ENCODE results near the gene BICDL1.
"Not testable (repeated sequence)": the region's sequence is repeated elsewhere in the genome, so short reads cannot be mapped to it uniquely, and the experiment has no call there.

BICDL1 gene

DNA sequence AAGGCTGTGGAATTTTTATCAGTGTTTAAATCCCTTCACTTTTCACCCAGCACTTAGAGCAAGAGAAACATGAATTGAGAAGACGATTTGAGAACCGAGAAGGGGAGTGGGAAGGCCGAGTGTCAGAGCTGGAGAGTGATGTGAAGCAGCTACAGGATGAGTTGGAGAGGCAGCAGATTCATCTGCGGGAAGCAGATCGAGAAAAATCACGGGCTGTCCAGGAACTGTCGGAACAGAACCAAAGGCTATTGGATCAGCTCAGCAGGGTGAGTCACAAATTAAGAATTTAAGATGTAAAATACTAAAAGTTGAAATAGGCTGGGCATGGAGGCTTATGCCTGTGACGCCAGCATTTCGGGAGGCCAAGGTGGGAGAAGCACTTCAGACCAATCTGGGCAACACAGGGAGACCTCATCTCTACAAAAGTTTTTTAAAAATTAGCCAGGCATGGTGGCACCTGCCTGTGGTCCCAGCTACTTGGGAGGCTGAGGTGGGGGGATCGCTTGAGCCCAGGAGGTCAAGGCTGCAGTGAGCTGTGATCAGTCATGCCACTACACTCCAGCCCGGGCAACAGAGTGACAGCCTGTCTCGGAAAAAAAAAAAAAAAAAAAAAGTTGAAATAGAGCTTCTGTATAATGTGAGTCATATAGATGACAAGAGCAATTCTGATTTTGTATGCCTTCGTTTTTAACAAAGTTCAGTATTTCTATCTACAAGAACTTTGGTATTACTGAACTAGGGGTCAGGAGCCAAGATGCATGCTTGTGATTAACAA is 9.6 kb downstream of the BICDL1 start:
- Histone ChIP-seq H3K36me3 (ENCODE audit: control insufficient read depth, insufficient read depth, low read length) (peaks cover 24% of the 10 kb centered on the region), H3K27me3 (replicated peaks; ENCODE audit: control insufficient read depth, insufficient read depth, low read length, poor library complexity, severe bottlenecking) (no peaks in the 10 kb centered on the region), H3K4me1 (ENCODE audit: control insufficient read depth, insufficient read depth, low read length, poor library complexity, severe bottlenecking) (no peaks in the 10 kb centered on the region), H3K9me3 (ENCODE audit: control insufficient read depth, low read length) (no peaks in the 10 kb centered on the region), H3K27ac (ENCODE audit: insufficient read depth, low read length, poor library complexity, severe bottlenecking) (no peak overlapping the region), H3K4me3 (ENCODE audit: insufficient read depth, low read depth, low read length, poor library complexity, severe bottlenecking) (no peak overlapping the region)
- DNase-seq = no peak

DNA sequence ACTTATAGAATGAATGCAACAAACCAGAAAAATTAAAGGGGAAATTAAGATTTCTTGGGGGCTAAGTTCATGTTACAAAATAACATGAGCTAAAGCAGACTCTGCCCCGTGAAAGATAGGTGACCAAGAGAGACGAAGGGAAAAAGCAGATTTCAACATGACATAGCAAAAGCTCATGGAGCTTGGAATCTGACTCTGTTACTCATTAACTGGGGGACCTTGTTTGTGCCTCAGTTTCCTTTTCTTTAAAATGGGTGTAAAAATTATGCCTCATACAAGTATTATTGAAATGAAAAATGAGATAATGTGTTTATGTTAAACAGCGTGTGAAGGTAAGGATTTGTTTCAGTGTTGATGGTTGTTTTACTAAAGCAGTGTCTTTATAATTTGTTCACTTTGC is 11.5 kb downstream of the BICDL1 start:
- H3K27me3 ChIP-seq (replicated peaks; ENCODE audit: control insufficient read depth, insufficient read depth, low read length, poor library complexity, severe bottlenecking) = no peaks in the 10 kb centered on the region
- H3K4me1 ChIP-seq (ENCODE audit: control insufficient read depth, insufficient read depth, low read length, poor library complexity, severe bottlenecking) = no peaks in the 10 kb centered on the region
- no peaks in the 10 kb centered on the region for H3K9me3 ChIP-seq (ENCODE audit: control insufficient read depth, low read length)
- no peak overlapping the region for H3K27ac ChIP-seq (ENCODE audit: insufficient read depth, low read length, poor library complexity, severe bottlenecking)
- H3K4me3 ChIP-seq (ENCODE audit: insufficient read depth, low read depth, low read length, poor library complexity, severe bottlenecking) = no peak overlapping the region
- DNase-seq = no peak
- peaks cover 24% of the 10 kb centered on the region for H3K36me3 ChIP-seq (ENCODE audit: control insufficient read depth, insufficient read depth, low read length)

DNA sequence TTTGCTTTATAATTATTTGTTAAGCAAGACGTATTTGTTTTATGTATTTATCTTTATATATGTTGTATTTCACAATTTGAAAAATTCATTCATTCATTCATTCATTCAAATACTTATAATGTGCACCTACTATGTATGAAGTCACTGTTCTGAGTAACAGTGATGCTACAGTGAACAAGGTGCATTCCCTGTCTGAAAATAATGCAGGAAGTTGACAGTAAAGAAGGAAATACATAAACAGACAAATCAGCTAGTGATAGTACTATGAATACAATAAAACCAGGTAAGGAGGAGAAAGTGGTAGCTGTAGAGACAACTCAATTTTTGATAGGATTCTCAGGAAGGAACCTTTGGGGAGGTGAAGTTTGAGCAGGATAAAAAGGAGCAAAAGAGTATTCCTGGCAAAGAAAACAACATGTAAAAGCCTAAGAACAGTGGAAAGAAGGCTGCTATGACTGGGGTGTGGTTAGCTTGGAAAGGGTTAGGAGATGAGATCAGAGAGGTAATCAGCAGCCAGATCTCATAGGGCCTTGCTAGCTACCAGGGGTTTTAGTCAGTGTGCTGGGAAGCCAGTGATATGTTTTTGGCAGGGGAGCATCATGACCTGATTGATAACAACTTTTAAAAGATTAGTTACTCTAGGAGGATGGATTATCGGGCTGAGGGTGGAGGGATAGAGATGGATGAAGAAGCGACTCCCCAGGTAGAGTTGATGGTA is 17.4 kb downstream of the BICDL1 start:
- Histone ChIP-seq H3K36me3 (ENCODE audit: control insufficient read depth, insufficient read depth, low read length) (peaks cover 4% of the 10 kb centered on the region), H3K4me1 (ENCODE audit: control insufficient read depth, insufficient read depth, low read length, poor library complexity, severe bottlenecking) (peaks cover 26% of the 10 kb centered on the region), H3K27me3 (replicated peaks; ENCODE audit: control insufficient read depth, insufficient read depth, low read length, poor library complexity, severe bottlenecking) (no peaks in the 10 kb centered on the region), H3K9me3 (ENCODE audit: control insufficient read depth, low read length) (no peaks in the 10 kb centered on the region), H3K27ac (ENCODE audit: insufficient read depth, low read length, poor library complexity, severe bottlenecking) (peak overlapping the region; percentile 79), H3K4me3 (ENCODE audit: insufficient read depth, low read depth, low read length, poor library complexity, severe bottlenecking) (no peak overlapping the region)
- peak in 2 of 3 donors; percentile 5 to 24 for DNase-seq

DNA sequence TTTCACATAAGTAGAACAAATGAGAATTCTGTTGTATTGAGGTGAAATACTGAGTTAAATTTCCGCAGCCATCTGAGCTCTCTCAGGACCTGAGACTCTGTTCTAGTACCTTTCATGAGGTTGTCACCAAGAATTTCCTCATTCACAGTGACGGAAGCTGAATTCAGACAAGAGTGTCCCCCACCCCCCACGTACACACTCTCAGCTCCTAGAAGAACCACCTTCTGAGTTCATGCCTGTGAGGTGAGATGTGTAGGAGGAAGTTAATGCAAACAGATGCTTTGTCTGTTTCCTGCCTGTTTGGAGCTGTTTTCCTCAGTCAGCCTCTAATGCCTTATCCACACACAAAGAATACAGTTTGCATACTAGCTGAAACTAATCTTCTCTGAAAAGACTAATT is 18.2 kb downstream of the BICDL1 start:
- Histone ChIP-seq H3K27me3 (replicated peaks; ENCODE audit: control insufficient read depth, insufficient read depth, low read length, poor library complexity, severe bottlenecking) (no peaks in the 10 kb centered on the region), H3K27ac (ENCODE audit: insufficient read depth, low read length, poor library complexity, severe bottlenecking) (peak overlapping the region; percentile 79), H3K36me3 (ENCODE audit: control insufficient read depth, insufficient read depth, low read length) (no peaks in the 10 kb centered on the region), H3K9me3 (ENCODE audit: control insufficient read depth, low read length) (no peaks in the 10 kb centered on the region), H3K4me1 (ENCODE audit: control insufficient read depth, insufficient read depth, low read length, poor library complexity, severe bottlenecking) (peaks cover 32% of the 10 kb centered on the region), H3K4me3 (ENCODE audit: insufficient read depth, low read depth, low read length, poor library complexity, severe bottlenecking) (no peak overlapping the region)
- DNase-seq = peak; percentile 41 to 68 (median 53)

DNA sequence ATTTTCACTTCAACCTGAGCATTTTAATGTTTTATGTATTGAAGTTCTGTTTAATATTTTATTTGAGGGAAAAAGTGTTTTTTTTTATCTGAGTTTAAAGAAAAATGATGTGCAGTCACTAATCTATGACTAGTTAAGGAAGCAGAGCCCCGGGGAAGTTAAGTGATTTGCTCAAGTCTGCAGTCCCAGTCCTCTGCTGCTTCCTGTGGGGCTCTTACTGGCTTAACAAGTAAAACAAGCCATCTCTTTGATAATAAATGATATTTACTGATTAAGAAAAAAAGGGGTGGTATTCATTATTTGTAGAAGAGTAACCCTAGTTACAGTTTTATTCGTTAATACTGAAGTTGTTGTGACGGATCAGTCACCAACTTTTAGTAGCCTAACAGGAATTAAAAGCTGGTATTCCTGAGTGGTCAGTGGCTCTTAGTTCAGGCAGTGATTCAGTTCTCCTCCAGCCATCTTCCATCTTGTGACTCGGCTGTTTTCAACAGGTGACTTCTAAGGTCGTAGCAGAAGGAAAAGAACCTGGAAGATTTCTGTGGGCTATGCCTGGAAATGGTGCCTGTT is 21.7 kb downstream of the BICDL1 start:
- H3K27ac ChIP-seq (ENCODE audit: insufficient read depth, low read length, poor library complexity, severe bottlenecking) = peak overlapping the region; percentile 91
- no peak for DNase-seq

DNA sequence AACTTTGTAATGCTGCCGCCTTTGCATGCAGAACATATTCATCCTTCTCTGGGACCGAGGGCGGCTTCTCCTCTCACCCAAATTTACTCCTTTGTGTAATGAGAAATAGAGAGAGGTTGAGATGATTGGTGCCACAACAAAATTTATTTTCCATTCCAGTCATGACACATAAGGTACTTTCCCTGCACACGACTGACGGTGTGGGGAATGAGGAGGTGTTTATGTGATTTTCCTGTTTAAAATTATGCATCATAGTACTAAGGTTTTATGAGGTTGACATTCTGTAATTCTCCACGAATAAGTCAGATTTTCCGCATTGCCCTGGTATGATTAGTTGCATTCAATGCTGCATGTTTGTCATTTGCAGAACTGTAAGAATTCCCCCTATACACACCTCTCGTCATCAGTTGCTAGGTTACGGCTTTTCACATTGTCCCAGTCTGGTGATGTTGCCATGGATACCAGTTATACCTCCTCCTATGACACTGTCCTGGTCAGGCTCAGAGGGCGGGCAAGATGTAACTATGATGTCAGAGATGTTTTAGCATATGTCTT is 23.1 kb downstream of the BICDL1 start:
- Histone ChIP-seq H3K27me3 (replicated peaks; ENCODE audit: control insufficient read depth, insufficient read depth, low read length, poor library complexity, severe bottlenecking) (no peaks in the 10 kb centered on the region), H3K27ac (ENCODE audit: insufficient read depth, low read length, poor library complexity, severe bottlenecking) (peak overlapping the region; percentile 91)
- DNase-seq = peak; percentile 77 to 83 (median 78)

More for the DNA sequence above, 21.7 kb downstream of the BICDL1 start:
- no peaks in the 10 kb centered on the region for H3K36me3 ChIP-seq (ENCODE audit: control insufficient read depth, insufficient read depth, low read length)
- peaks cover 63% of the 10 kb centered on the region for H3K4me1 ChIP-seq (ENCODE audit: control insufficient read depth, insufficient read depth, low read length, poor library complexity, severe bottlenecking)
- no peaks in the 10 kb centered on the region for H3K27me3 ChIP-seq (replicated peaks; ENCODE audit: control insufficient read depth, insufficient read depth, low read length, poor library complexity, severe bottlenecking)
- no peaks in the 10 kb centered on the region for H3K9me3 ChIP-seq (ENCODE audit: control insufficient read depth, low read length)
- no peak overlapping the region for H3K4me3 ChIP-seq (ENCODE audit: insufficient read depth, low read depth, low read length, poor library complexity, severe bottlenecking)

DNA sequence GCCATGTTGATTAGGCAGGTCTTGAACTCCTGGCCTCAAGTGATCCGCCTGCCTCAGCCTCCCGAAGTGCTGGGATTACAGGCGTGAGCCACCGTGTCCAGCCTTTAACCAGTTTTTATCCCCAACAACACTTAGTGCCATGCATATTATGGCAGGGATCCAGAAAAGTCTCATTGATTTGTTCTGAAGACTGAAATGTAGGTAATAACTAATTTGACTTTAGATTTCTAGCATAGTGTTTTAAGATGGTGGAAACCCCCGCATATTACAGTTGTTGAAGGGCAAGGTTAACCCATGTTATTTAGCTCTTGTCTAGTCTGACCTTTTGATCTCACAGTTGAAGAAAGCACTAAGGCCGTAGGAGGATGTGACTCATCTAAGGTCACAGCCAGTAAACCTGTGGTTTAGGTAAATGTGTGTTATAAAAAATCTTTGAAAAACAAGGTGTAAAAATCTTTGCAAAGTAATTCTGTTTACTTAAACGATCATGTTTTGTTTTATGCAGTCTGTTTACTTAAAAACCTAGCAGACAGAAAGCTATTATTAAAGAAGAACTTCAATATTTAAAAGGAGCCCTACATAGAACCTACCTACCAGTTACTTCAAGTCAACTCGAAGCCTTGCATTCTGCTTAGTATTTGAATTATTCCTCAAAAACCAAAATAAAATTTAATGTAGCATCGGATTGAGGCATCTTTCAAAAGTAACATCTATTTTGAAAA is 24.8 kb downstream of the BICDL1 start:
- DNase-seq = peak; percentile 41 to 61 (median 49)
- Histone ChIP-seq H3K4me1 (ENCODE audit: control insufficient read depth, insufficient read depth, low read length, poor library complexity, severe bottlenecking) (peaks cover 50% of the 10 kb centered on the region), H3K4me3 (ENCODE audit: insufficient read depth, low read depth, low read length, poor library complexity, severe bottlenecking) (no peak overlapping the region), H3K27me3 (replicated peaks; ENCODE audit: control insufficient read depth, insufficient read depth, low read length, poor library complexity, severe bottlenecking) (no peaks in the 10 kb centered on the region), H3K9me3 (ENCODE audit: control insufficient read depth, low read length) (no peaks in the 10 kb centered on the region), H3K36me3 (ENCODE audit: control insufficient read depth, insufficient read depth, low read length) (no peaks in the 10 kb centered on the region), H3K27ac (ENCODE audit: insufficient read depth, low read length, poor library complexity, severe bottlenecking) (peak overlapping the region; percentile 91)

More for the DNA sequence above, 23.1 kb downstream of the BICDL1 start:
- Histone ChIP-seq H3K36me3 (ENCODE audit: control insufficient read depth, insufficient read depth, low read length) (no peaks in the 10 kb centered on the region), H3K4me1 (ENCODE audit: control insufficient read depth, insufficient read depth, low read length, poor library complexity, severe bottlenecking) (peaks cover 58% of the 10 kb centered on the region), H3K9me3 (ENCODE audit: control insufficient read depth, low read length) (no peaks in the 10 kb centered on the region), H3K4me3 (ENCODE audit: insufficient read depth, low read depth, low read length, poor library complexity, severe bottlenecking) (no peak overlapping the region)

DNA sequence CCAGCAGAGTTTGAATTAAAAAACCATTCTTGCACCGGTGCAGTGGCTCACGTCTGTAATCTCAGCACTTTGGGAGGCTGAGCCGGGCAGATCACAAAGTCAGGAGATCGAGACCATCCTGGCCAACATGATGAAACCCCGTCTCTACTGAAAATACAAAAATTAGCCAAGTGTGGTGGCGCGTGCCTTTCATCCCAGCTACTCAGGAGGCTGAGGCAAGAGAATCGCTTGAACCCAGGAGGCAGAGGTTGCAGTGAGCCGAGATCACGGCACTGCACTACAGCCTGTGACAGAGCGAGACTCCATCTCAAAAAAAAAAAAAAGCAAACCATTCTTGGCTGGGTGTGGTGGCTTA is 25.3 kb downstream of the BICDL1 start:
- not testable (repeated sequence) for H3K4me3 ChIP-seq (ENCODE audit: insufficient read depth, low read depth, low read length, poor library complexity, severe bottlenecking); DNase-seq; H3K36me3 ChIP-seq (ENCODE audit: control insufficient read depth, insufficient read depth, low read length); H3K27me3 ChIP-seq (replicated peaks; ENCODE audit: control insufficient read depth, insufficient read depth, low read length, poor library complexity, severe bottlenecking); H3K9me3 ChIP-seq (ENCODE audit: control insufficient read depth, low read length)
- H3K27ac ChIP-seq (ENCODE audit: insufficient read depth, low read length, poor library complexity, severe bottlenecking) = peak overlapping the region; percentile 91
- peaks cover 50% of the 10 kb centered on the region for H3K4me1 ChIP-seq (ENCODE audit: control insufficient read depth, insufficient read depth, low read length, poor library complexity, severe bottlenecking)

DNA sequence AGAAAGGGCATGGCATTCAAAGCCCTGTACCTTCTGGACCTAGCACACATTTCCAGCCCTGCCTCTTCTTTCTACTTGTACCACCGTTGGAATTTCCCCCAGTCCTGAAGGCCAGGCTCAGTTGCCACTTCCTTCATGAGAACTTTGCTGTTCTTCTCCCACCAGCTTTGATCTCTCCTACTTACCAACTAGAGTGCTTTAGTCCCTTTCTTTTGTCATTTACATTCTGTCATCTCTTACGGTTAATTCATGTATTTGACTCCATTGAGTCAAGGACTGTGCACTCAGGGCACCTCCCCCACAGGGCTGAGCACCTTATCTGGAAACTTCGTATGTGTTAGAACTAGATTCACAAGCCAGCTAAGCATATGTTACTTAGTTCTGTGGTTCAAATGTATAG is 26.3 kb downstream of the BICDL1 start:
- Histone ChIP-seq H3K27me3 (replicated peaks; ENCODE audit: control insufficient read depth, insufficient read depth, low read length, poor library complexity, severe bottlenecking) (no peaks in the 10 kb centered on the region), H3K36me3 (ENCODE audit: control insufficient read depth, insufficient read depth, low read length) (no peaks in the 10 kb centered on the region), H3K4me1 (ENCODE audit: control insufficient read depth, insufficient read depth, low read length, poor library complexity, severe bottlenecking) (peaks cover 50% of the 10 kb centered on the region), H3K9me3 (ENCODE audit: control insufficient read depth, low read length) (no peaks in the 10 kb centered on the region), H3K4me3 (ENCODE audit: insufficient read depth, low read depth, low read length, poor library complexity, severe bottlenecking) (no peak overlapping the region), H3K27ac (ENCODE audit: insufficient read depth, low read length, poor library complexity, severe bottlenecking) (peak overlapping the region; percentile 91)
- DNase-seq = peak; percentile 16 to 46 (median 24)
